NCI-H526 (cell line): Measurements from ENCODE around the gene PRRT2.
"Not testable (repeated sequence)": the region's sequence is repeated elsewhere in the genome, so short reads cannot be mapped to it uniquely, and the experiment has no call there.

Experiments
- DNase-seq, 2 experiments: peaks; one replicate each; lab custom pipeline; 2025; lab: John Stamatoyannopoulos, UW

PRRT2 gene

DNA sequence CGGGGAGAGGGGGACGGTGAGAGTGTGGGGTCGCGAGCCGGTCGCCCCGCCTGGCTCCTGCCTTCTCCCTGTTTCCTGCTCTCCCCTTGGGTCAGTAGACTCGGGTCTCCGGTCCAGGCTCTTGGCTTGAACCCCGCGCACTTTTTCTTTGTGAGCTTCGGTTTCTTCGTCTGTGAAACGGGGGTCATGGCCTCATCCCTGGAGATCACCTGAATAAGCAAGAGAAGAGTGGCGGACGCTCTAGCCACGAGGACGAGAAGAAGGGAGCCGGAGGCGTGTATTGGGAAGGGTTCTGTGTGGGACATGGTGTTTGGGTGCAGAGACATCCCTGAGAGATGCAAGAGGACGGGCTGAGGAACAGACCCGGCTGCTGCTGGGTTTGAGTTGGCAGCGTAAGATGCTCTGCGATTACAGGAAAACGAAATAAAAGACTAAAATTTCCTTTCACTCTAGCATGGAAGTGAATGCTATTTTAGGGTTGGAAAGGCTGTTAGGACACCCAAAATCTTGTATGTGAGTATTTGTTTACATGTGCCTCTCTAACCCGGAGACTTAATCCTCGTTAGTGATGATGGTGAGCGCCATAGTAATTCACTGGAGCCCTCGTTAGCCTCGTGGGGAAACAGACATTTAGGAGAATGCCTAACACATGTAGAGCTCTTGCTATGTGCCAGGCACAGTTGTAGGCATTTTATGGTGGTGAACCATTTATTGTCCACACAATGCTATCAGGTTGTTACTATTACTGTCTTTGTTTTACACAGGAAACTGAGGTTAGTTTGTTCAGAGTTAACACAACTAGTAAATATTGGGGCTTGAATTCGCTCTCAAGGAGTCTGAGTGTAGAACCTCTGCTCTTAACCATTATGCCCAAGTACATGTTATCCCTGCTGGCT, 20.8 kb upstream of the PRRT2 start:
- DNase-seq, result peak in 1 of 2 experiments; percentile 48

DNA sequence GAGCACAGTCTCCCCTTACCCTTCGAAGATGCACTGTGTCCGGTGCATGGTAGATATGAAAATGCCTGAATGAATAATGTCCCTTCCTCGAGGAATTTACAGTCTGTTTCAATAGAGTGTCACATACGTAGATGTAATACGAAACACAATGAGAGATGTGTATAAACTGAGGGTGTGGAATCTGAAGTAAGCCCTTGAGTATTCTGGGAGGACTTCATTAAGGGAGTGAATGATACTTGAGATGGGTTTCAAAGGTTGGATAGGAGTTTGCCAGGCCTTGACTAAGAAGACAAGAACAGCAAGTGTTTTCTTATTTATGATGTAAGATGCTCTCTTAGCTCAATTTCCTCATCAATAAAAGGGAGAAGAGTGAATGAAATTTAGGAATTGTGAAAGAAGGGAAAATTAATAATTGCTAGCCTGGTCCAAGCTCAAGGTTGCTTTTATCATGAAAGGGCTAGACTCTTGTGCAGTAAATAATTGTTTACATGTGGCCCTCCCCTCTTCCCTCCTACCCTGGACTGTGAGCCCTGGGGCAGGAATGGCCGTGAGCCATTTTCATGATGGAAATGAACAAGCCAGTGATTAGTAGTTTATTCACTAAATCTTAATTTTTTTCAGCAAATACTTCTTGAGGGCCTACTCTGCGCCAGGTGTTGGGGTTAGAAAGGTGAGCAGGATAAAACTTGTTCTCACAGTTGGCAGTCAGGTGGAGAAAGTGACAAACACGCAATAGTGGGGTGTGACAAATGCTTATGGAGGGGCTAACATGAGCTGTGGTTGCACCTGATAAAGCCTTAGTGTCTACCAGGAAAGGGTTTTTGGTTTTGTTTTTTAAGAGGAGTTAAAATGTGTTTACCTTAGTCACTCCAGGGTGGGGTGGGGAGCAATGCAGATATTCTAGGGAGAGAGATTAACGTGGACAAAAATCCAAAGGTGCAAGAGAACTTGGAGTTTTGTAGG, 19.9 kb upstream of the PRRT2 start:
- DNase-seq, result no peak

DNA sequence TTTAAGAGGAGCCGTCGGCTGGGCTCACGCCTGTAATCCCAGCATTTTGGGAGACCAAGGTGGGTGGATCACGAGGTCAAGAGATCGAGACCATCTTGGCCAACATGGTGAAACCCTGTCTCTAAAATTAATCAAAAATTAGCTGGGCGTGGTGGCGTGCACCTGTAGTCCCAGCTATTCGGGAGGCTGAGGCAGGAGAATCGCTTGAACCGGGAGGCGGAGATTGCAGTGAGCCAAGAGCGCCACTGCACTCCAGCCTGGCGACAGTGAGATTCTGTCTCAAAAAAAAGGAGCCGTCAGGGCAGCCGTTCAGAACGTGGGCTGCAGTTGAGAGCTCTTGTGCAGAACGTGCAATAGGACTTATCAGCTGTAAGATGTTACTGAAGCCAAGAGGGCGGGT, 18.8 kb upstream of the PRRT2 start:
- DNase-seq, result not testable (repeated sequence)

DNA sequence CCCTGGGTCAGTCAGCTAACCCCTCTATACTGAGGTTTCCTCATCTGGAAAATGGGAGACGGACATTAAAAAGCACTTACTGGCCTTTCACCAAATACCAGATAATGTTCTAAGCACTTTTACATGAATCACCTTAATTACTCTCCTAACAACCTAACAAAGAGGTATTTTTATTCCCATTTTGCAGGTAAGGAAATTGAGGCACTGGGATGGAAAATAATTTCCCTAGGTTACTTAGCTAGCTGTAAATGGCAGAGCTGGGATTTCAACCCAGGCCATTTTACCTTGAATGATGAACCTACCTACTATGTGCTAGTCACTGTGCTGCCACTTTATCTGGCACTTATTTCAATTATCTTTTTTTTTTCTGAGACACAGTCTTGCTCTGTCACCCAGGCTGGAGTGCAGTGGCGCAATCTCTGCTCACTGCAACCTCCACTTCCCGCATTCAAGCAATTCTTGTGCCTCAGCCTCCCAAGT, 17.7 kb upstream of the PRRT2 start:
- DNase-seq, result no peak

DNA sequence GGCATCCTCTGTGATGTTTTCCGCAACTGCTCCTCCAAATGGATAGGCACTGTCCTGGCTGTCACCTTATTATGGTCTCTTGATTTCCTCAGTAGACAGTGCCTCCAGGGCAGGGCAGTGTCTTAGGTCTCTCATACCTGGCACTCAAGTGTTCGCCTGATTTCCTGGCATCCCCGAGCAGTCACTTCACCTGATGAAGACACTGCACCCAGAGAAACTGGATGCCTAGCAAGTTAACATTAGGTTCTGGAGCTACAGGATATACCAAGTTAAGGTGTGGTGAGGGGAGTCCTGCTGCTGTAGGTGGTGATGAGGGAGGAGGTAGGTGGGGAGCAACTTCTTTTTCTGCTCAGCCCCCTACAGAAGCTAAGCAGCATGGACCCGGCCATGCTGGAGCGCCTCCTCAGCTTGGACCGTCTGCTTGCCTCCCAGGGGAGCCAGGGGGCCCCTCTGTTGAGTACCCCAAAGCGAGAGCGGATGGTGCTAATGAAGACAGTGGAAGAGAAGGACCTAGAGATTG, 9.5 kb upstream of the PRRT2 start:
- DNase-seq, result no peak

DNA sequence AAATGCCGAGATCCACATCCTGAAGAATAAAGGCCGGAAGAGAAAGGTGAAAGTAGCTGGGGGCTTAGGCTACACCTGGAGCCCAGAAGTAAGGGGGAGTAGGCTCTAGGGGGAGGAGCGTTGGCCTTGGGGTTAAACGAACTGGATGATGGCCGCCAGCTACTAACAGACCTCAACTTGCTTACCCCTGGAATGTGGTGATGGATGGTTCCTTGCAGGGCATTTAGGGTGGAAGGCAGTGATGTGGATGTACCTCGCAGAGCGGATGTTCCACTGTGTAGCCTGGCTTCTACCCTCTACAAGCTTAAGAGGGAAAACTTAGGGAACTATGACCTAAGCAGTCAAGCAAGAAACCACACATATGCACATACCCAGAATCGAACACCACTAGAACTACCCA, 8.0 kb upstream of the PRRT2 start:
- DNase-seq, result no peak

DNA sequence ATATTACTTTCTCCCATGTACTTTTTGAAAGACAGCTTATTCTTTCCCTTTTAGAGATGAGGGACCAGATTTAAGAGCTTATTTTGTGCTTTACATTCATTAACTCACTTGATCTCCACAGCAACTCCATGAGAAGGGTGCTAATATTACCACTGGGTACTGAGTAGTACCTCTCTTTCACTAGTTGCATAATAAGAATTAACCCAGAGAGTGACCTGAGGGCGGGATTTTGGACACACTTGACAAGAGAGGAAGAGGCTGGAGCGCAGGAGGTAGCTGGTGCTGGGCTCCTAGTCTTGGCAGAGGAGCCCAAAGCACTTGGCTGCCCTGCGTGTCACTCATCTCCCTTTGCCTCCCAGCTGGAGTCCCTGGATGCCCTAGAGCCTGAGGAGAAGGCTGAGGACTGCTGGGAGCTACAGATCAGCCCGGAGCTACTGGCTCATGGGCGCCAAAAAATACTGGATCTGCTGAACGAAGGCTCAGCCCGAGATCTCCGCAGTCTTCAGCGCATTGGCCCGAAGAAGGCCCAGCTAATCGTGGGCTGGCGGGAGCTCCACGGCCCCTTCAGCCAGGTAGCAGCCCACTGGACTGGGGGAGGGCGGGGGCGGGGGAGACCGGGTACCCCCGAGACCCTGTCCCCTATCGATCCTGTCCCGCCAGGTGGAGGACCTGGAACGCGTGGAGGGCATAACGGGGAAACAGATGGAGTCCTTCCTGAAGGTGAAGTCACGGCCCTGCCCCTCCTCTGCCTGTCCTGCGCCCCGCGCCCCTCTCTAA, 7.3 kb upstream of the PRRT2 start:
- peak in 1 of 2 experiments; percentile 53 for DNase-seq

DNA sequence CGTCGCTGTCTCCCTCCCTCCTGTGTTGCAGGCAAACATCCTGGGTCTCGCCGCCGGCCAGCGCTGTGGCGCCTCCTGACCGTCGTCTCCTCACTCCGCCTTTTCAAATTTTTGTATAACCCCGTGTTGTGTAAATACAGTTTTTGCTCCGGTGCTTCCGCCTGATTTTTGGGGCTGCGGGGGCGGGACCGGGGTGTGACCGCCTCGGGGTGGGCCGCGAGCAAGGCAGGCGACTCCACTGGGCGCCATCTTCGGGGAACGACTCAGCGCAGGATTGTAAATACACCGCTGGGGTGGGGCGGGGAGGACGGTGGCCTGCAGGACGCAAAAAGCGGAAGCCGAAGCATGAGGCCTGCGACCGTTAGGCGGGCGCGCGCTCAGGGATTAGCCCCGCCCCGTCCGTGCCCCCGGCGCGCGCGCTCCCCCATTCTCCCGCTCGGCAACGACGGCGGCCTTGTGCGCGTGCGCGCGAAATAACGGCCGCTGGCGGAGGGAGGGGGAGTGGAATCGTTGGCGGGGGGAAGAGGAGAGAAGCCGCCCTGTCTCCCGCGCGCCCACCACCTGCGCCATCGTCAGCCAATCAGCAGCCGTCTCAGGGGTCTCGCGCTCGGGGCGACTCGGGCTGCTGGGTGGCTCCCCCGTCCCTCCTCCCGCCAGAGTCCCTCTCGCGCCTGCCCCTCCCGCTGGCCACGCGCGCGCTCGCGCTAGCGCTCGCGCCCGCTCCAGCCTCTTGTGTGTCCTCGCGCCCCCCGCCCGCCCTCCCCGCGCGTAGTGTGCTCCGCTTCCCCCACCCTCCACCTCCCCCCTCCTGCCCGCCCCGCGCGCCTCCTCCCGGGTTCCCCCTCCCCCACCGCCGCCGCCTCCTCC, 6.5 kb upstream of the PRRT2 start:
- peak; percentile 98 to 100 for DNase-seq

DNA sequence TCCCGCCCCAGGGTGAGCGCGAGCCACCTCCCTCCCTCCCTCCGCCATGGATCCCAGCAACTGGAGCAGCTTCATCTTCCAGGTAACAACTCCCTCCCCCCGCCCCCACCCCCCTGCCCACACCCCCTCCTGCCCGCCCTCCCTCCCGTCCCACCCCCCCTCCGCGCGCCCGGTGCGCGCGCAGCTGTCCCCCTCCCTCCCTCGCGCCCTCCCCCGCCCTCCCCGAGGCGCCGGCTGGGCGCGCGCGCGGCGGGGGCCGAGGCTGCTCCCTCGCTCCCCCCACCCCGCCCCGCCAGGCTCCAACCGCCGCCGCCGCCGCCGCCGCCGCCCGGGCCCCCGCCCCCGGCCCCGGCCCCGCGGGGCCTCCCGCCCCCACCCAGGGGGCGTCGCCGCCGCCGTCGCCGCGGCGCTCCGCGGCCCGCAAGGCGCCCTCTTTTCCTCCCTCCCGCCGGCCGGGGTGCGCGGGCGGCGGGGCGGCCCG, 5.9 kb upstream of the PRRT2 start, which contains the start of gene MAZ:
Gene MAZ, plus strand, starts transcription at position 431 of the 481 bp plus-strand sequence. CDS start 173 bp downstream, outside the sequence.
- peak; percentile 94 to 95 for DNase-seq

DNA sequence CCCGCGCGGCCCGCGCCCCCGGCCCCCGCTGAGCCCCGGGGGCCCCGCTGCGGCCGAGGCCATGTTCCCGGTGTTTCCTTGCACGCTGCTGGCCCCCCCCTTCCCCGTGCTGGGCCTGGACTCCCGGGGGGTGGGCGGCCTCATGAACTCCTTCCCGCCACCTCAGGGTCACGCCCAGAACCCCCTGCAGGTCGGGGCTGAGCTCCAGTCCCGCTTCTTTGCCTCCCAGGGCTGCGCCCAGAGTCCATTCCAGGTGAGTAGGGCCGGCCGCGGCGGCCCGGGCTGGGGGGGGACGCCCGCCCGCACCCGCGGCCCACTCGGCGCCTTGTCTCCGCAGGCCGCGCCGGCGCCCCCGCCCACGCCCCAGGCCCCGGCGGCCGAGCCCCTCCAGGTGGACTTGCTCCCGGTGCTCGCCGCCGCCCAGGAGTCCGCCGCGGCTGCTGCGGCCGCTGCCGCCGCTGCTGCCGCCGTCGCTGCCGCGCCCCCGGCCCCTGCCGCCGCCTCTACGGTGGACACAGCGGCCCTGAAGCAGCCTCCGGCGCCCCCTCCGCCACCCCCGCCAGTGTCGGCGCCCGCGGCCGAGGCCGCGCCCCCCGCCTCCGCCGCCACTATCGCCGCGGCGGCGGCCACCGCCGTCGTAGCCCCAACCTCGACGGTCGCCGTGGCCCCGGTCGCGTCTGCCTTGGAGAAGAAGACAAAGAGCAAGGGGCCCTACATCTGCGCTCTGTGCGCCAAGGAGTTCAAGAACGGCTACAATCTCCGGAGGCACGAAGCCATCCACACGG, 5.2 kb upstream of the PRRT2 start:
- DNase-seq, result peak; percentile 22 to 76

DNA sequence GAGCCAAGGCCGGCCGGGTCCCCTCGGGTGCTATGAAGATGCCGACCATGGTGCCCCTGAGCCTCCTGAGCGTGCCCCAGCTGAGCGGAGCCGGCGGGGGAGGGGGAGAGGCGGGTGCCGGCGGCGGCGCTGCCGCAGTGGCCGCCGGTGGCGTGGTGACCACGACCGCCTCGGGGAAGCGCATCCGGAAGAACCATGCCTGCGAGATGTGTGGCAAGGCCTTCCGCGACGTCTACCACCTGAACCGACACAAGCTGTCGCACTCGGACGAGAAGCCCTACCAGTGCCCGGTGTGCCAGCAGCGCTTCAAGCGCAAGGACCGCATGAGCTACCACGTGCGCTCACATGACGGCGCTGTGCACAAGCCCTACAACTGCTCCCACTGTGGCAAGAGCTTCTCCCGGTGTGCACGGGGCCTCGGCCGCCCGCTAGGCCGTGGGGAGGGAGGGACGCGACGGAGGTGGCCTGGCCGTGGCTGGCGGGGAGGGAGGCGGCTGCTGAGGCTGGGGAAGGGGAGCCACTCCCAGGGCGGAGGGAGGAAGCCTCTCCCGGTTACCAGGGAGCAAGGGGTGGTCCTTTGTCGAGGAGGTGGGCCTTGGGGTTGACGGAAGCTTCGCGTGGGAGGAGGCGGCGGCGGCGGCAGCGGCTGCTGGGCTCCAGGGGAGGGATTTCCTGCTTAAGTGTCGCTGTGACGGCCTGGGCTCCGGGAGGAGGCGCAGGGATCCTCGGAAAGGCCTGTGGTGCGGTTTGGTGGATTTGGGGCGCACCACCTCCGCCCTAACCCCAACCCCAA, 4.4 kb upstream of the PRRT2 start:
- peak; percentile 91 for DNase-seq

DNA sequence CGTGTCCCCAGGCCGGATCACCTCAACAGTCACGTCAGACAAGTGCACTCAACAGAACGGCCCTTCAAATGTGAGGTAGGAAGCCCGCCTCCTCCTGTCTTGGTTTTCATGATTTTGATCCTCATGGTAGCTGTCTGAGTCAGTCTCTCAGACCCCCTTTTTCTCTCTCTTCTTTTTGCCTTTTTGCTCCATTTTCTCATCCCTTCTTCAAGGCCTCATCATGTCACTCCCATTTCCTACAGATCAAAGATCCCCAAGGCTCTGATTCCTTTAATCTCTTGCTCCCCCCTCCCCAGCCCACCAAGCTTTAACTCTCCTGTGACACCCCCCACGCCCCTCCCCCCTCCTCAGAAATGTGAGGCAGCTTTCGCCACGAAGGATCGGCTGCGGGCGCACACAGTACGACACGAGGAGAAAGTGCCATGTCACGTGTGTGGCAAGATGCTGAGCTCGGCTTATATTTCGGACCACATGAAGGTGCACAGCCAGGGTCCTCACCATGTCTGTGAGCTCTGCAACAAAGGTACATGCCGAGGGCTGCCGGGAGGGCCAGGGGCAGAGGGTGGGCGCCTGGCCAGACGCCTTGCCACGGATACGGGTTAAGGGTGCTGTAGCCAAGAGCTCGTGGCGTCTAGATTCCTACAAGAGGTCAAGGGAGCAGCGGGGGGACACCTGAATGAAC, 3.6 kb upstream of the PRRT2 start:
- DNase-seq, result peak in 1 of 2 experiments; percentile 54

DNA sequence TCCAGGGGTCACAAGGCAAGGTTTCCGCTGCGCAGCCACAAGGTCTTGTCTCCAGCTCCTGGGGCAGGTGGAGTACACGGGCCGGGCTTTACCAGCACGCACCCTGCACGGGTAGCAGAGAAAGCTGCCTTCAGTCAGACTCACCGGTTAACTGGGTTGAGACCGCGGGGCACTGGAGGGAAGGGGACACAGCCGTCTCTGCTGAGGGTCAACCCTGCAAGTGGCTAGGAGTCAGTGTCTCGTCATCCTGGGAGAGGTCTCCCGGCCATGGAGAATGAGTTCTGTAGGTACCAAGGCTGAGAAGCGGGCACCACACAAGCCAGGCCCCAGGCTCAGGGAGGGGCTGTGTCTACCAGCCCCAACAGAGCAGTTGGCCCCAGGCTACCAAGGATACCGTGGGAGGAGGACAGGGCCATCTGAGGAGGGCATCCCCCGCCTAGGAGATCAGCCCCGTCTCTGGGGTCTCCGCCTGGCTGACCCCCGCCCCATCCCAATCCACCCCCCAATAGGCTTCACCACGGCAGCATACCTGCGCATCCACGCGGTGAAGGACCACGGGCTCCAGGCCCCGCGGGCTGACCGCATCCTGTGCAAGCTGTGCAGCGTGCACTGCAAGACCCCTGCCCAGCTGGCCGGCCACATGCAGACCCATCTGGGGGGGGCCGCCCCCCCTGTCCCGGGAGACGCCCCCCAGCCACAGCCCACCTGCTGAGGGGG, 2.8 kb upstream of the PRRT2 start:
- peak in 1 of 2 experiments; percentile 59 for DNase-seq

DNA sequence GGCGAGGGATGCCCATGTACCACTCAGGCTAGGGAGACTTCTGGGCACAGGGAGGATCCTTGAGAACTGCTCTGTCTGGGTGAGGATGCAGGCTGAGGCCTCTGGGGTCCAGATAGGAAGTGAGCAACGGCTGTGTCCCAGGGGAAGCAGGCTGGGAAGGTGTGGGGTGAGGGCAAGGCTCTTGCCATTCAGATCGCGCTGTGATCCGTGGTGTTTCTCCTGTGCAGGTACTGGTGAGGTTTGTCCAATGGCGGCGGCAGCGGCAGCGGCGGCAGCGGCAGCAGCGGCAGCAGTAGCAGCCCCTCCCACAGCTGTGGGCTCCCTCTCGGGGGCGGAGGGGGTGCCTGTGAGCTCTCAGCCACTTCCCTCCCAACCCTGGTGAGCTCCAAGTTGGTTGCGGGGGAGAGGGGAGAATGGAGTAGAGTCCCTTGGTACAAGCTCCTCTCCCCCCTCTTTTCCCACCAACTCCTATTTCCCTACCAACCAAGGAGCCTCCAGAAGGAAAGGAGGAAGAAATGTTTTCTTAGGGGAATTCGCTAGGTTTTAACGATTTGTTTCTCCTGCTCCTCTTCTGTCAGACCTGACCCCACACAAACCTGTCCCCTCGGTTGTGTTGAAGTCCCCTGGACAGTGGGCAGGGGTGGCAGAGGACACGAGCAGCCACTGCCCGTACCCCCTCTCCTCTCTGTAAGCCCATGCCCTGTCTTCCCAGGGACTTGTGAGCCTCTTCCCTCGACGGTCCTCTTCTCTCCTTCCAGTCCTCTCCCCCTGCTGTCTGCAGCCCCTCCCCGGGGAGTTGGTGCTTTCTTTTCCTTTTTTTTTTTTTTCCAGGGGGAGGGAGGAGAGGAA, 1.9 kb upstream of the PRRT2 start:
- peak; percentile 66 to 79 for DNase-seq

DNA sequence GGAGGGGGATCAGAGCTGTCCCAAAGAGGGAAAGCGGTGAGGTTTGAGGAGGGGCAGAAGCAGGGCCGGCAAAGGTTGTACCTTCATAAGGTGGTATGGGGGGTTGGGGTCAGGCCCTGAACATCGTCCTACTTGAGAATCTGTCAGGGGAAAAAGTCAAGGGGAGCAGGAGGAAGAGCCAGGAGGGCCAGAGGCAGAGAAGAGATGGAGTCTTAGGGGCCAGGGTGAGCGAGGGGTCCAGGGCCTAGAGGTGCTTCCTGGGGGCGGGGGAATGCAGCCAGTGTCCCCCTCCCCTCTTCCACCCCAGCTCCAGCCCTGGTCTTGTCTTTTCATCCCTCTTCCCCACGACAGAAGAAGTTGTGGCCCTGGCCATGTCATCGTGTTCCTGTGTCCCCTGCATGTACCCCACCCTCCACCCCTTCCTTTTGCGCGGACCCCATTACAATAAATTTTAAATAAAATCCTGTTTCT, 1.3 kb upstream of the PRRT2 start:
- peak in 1 of 2 experiments; percentile 61 for DNase-seq
